ENCODE measurements around the gene PTPRN2. TPM values are rescaled to one million over a fixed set of nuclear protein-coding genes. Genes with fewer than 3 reads are reported as not detected.

The PTPRN2 gene
- total and polyA plus RNA-seq, 2 of the 8 experiments (the other 6 are each of a cell fraction or from before 2014, with no cell fraction given) = 2.6 to 4.5 TPM

- no peak overlapping the region for H2AFZ ChIP-seq (ENCODE audit: low read length)
- 95% methylated on average over 8 of the region's 8 CpGs; no CpG with 5 or more reads in 1 of the 2 experiments for WGBS, 2 experiments (ENCODE audit: extremely low coverage in 1 of 2, insufficient coverage in 1 of 2, insufficient read length in 1 of 2, insufficient replicate concordance in 2 of 2, low coverage in 1 of 2, low lambda C conversion rate in 2 of 2, missing lambda C conversion rate in 1 of 2)
- POLR2A ChIA-PET (ENCODE audit: partially characterized antibody) = no interaction called here
- no peak overlapping the region for H2BK15ac ChIP-seq (ENCODE audit: low read length)
- no peaks in the 10 kb centered on the region for H4K20me1 ChIP-seq (replicated peaks in 1 of 2; ENCODE audit: control insufficient read depth in 1 of 2, insufficient read depth in 2 of 2, low read length in 2 of 2)
- no peak for DNase-seq (ENCODE audit: low read depth in 1 of 2, low spot score in 2 of 2)
- H2BK120ac ChIP-seq (replicated peaks; ENCODE audit: low read depth, low read length) = no peak overlapping the region
- no peak overlapping the region for H3K56ac ChIP-seq (replicated peaks; ENCODE audit: insufficient read length, low read depth, low read length)
- H3K9me3 ChIP-seq (ENCODE audit: insufficient read depth in 2 of 2, low read depth in 1 of 2, low read length in 1 of 2) = peaks cover 22 to 24% of the 10 kb centered on the region in 2 experiments
- no peak overlapping the region for H4K5ac ChIP-seq (ENCODE audit: insufficient read length, low read depth, low read length)
- CTCF ChIA-PET (ENCODE audit: partially characterized antibody) = interaction anchor here (0.6 to 1.6 kb wide), 2 partner anchors 62 to 148 kb away, joined by 3 read pairs; no protein-coding TSS in a partner anchor
- no peaks in the 10 kb centered on the region; the same call in 1 of the 2 replicates for H3K23me2 ChIP-seq (ENCODE audit: low read depth, low read length)
- H3K79me1 ChIP-seq (ENCODE audit: low read depth, low read length) = no peaks in the 10 kb centered on the region
- no peak overlapping the region for H3K4me2 ChIP-seq (ENCODE audit: insufficient read depth in 1 of 2, low read depth in 2 of 2, low read length in 2 of 2)
- no peak overlapping the region for H3K23ac ChIP-seq (ENCODE audit: insufficient read length)
- H3K14ac ChIP-seq (ENCODE audit: insufficient read length) = no peak overlapping the region
- H3K36me3 ChIP-seq (ENCODE audit: control insufficient read depth in 2 of 4, insufficient read depth in 4 of 4, low read length in 3 of 4) = no peaks in the 10 kb centered on the region
- no peaks in the 10 kb centered on the region for H3K79me2 ChIP-seq (ENCODE audit: control insufficient read depth in 1 of 2, insufficient read depth in 2 of 2, low read length in 2 of 2)
- H3K27me3 ChIP-seq (replicated peaks in 1 of 4; ENCODE audit: control insufficient read depth in 3 of 4, extremely low read depth in 1 of 4, insufficient read depth in 3 of 4, low read length in 3 of 4) = no peaks in the 10 kb centered on the region
- H3K4me1 ChIP-seq (replicated peaks in 1 of 4; ENCODE audit: control insufficient read depth in 3 of 4, insufficient read depth in 4 of 4, low read length in 3 of 4) = no peaks in the 10 kb centered on the region; a peak in 1 of 7 replicates
- no peak overlapping the region for H2BK20ac ChIP-seq (ENCODE audit: low read length)
- no peak overlapping the region for H4K91ac ChIP-seq (replicated peaks; ENCODE audit: insufficient read length, low read length)
- no peak overlapping the region for H3K9ac ChIP-seq (replicated peaks in 1 of 4; ENCODE audit: extremely low read depth in 1 of 4, low read depth in 3 of 4, low read length in 3 of 4)
- no peak overlapping the region for H3K4me3 ChIP-seq (ENCODE audit: extremely low read depth in 1 of 4, insufficient read depth in 2 of 4, low read depth in 3 of 4, low read length in 4 of 4)
- H3K4ac ChIP-seq (replicated peaks; ENCODE audit: insufficient read length, low read depth, low read length) = no peak overlapping the region
- no peak overlapping the region for H2BK5ac ChIP-seq (ENCODE audit: low read depth, low read length)
- no peak overlapping the region for H2AK5ac ChIP-seq (ENCODE audit: low read depth, low read length)
- FAIRE-seq = no peak
- no peak overlapping the region for H4K8ac ChIP-seq (ENCODE audit: extremely low read depth, insufficient read depth, low read length)
- no peak overlapping the region for H3K18ac ChIP-seq (ENCODE audit: extremely low read depth, low read length)
- H3K27ac ChIP-seq (ENCODE audit: low read depth, low read length) = no peak overlapping the region
- H2BK12ac ChIP-seq (ENCODE audit: low read depth, low read length) = no peak overlapping the region
- TF ChIP-seq CHD1 (IDR thresholded peaks at IDR 0.05; ENCODE audit: low read depth, low read length) (no peak), KDM4A (IDR thresholded peaks at IDR 0.05; ENCODE audit: low read depth, low read length, severe bottlenecking) (no peak), EZH2 (IDR thresholded peaks at IDR 0.05; ENCODE audit: low read depth, low read length, severe bottlenecking) (no peak), CTCF (IDR thresholded peaks at IDR 0.05; ENCODE audit: control extremely low read depth in 1 of 3, insufficient read depth in 1 of 3, low read depth in 1 of 3, low read length in 3 of 3) (no peak), POLR2AphosphoS5 (IDR thresholded peaks at IDR 0.05; ENCODE audit: low read depth, low read length) (no peak), CBX5 (IDR thresholded peaks at IDR 0.05; ENCODE audit: low read depth, low read length) (no peak), POU5F1 (IDR thresholded peaks at IDR 0.05; ENCODE audit: low read depth, low read length) (no peak)
- TF ChIP-seq, protein P1, sequence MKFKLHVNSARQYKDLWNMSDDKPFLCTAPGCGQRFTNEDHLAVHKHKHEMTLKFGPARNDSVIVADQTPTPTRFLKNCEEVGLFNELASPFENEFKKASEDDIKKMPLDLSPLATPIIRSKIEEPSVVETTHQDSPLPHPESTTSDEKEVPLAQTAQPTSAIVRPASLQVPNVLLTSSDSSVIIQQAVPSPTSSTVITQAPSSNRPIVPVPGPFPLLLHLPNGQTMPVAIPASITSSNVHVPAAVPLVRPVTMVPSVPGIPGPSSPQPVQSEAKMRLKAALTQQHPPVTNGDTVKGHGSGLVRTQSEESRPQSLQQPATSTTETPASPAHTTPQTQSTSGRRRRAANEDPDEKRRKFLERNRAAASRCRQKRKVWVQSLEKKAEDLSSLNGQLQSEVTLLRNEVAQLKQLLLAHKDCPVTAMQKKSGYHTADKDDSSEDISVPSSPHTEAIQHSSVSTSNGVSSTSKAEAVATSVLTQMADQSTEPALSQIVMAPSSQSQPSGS (IDR thresholded peaks at IDR 0.05; ENCODE audit: low read length) = no peak
- TF ChIP-seq, protein P2, sequence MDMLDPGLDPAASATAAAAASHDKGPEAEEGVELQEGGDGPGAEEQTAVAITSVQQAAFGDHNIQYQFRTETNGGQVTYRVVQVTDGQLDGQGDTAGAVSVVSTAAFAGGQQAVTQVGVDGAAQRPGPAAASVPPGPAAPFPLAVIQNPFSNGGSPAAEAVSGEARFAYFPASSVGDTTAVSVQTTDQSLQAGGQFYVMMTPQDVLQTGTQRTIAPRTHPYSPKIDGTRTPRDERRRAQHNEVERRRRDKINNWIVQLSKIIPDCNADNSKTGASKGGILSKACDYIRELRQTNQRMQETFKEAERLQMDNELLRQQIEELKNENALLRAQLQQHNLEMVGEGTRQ (IDR thresholded peaks at IDR 0.05; ENCODE audit: low read length) = no peak
These were observed 533.5 kb downstream of the PTPRN2 start for GRCh38 chr7:158054081-158054480.

Measured in H1 (cell line).